Activated CD8-positive, alpha-beta memory T cell treated with anti-CD3 and anti-CD28 coated beads, Interleukin-2, amount 50 U/mL, for 4 hours (primary cell): ENCODE results near the gene ZNF490.
"Not testable (repeated sequence)": the region's sequence is repeated elsewhere in the genome, so short reads cannot be mapped to it uniquely, and the experiment has no call there.

ENCODE experiments used
- DNase-seq: peaks from one replicate; pipeline ENCODE4 v3.0.0-alpha.2; 2020

The ZNF490 gene

DNA sequence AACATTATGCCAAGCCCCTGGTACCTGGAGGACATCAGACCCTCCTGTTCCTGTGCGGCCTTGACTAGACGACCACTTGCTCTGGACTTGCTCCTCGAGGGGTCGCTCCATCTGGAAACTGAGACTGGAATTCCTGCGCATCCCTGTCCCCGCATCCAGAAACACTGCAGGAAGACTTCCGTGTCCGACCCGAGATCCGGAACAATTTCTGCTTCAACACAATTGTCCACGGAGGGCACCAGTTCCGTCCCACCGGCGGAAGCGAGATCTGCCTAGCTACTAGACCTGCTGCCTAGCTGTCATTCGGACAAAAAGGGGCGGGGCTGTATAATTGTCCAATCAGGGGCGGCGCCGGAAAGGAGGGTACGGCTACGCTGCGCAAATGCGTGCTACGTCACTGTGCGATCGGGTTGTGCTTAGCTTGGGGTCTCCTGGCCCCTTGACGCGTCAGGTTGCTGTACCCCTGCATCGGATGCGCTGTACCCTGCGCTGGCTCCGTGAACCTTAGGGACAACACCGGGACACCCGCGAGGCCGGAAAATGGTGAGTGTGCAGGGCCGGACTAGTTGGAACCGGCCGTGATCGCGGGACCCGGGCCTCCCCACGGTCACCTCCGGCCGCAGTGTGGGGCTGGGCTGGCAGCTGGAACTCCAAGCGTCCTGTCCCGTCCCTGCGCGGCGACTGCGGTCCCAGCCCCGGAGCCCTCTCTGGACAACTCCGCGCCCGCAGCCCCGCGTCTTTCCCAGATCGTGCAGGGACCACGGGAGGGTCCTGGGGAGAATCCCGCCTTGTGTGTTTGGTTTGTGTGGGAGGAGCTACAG is at the start of gene ZNF490, which contains the start of gene ZNF791:
Gene ZNF490, minus strand, starts transcription at position 274 of the 821 bp plus-strand sequence. Its CDS starts 133 bp downstream, at position 141.
Gene ZNF791, plus strand, starts transcription at position 381 of the 821 bp plus-strand sequence. Its CDS starts 160 bp downstream, at position 541.
- DNase-seq, result peak; percentile 96

DNA sequence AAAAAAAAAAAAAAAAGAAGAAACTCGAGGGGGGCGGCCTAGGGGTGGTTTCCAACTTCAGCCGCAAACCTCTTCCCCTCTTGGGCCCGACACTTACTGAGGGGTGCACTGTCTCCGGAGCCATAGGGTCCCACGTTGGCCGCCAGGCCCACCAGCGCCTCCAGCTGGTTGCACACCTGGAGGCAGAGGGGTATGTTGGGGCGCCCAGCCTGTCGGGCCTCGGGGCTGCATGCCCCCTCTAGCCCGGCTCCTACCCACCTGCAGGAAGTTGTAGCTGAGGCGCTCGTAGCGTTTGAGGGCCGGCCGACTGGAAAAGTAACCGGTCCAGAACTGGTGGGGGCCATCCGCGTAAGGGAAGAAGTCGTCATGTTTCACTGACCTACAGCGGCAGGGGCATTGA is 47.4 kb upstream of the ZNF490 start:
- DNase-seq, result no peak

DNA sequence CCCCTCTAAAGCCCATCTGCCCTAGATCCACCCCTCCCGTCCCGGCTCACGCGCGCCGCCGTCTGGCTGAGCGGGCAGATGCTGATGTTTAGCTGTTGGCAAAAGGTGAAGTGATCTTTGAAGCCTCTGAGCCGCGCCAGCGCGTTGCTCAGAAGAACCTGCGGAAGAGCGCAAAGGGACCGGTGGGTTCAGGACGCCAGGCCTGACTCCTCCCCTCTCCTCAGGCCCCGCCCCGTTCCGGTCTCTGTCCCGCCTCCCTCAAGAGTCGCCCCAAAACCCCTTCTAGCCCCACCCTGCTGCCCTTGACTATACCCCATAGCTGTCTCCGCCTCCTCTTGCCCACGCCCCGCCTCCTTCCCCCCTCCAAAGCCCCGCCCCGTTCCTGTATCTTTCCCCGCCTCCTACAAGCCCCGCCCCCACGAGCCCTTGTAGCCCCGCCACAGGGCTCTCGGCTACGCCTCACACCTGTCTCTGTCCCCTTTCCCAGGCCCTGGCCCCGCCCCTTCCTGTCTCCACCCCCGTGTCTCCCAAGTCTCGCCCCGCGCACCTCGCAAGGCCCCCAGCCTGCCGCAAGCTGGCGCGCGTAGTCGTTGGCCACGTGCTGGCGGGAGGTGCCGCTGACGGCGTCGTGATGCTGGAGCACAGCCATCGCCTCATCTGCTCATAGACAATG is 46.4 kb upstream of the ZNF490 start:
- DNase-seq, result no peak

DNA sequence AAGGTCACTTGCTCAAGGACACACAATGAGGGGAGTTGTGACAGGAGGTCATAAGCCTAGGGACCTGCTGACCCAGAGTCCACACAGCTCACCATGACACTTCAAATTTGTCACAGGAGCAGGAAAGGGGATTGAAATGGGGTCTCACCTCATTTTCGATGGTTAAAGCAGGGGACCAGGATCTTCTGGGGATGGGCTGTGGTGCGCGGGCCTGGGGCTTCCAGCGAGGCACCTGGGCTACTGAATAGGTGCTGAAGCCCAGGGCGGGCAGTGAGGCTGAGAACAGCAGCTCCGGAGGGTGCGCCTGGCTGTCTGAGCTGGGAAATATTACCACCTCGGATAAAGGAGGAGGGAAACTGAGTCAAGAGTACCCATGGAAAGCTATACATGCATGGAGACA is 44.9 kb upstream of the ZNF490 start:
- no peak for DNase-seq

DNA sequence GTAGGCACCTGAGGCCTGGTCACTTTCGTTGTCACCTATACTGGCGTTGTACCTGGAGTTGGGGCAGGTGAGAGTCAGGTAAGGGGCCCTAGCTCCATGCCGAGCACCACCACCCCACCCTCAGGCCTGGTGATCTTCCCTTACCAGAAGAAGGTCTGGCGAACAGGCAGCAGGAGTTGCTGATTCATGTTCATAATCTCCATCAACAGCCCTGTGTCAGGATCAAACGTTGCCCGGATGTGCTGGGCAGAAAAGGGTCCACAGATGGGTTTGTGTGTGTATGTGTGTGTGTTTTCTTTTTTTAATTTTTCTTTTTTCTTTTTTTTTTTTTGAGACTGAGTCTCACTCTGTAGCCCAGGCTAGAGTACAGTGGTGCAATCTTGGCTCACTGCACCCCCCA is 41.6 kb upstream of the ZNF490 start:
- DNase-seq, result no peak

DNA sequence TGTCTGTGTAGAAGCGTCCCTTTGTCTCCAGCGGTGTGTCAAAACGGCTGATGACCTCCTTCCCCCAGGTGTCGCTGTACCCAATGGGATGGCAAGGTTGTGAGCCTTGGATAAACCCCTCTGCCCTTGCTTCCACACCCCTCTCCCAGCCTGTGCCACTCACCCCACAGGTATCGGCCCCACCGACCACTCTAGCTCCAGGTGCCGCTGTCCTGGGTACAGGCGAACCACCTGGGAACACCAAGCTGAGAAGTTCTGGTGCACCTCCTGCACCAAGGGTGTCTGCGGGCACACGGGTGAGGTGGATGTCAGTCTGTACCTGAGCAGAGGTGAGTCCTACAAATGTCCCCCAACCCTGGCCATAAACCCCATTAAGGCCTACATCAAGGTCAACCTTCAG is 39.3 kb upstream of the ZNF490 start:
- no peak for DNase-seq

DNA sequence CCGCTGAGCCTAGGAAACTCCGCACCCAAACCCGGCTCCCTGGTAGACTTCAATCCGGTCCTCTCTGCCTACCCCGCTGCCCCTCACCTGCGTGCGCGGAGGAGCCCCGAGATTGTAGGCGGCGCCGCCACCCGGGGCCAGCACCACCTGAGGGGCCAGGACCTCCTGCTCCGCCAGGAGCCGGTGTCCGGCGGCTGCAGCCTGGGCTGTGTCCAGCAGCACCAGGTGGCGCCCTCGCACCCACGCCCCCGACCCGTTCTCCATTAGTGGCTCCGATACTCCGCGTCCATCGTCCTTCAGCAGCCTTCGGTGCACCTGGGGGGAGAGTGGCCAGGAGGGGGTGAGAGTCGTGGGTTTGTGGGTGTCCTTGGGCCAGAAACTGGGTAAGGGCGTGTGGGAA is 37.5 kb upstream of the ZNF490 start:
- DNase-seq, result no peak

DNA sequence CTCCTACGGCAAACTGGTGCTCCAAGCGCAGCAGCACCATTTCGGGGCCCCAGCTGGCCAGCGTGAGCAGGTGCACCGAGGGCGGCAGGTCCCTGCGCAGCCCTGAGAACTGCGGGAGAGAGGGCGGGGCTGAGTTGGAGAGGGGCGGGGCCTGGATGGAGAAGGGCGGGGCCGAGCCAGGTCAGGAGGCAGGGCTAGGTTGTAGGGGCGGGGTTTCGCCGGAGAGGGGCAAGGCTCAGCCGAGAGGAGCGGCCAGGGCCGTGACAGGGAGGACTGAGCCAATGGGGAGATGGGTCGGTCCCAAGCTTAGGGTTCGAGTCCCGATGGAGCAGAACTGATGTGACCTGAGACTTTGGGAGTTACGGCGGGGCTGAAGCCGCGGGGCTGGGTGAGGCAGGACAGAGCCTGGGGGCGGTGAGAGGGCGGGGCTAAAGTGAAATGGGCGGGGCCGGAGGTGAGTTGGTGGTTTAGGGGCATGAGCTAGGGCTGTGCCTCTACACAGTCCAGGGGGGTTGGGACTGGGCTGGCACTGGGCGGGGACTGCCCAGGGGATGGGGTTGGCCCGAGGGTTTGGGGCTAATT is 37.0 kb upstream of the ZNF490 start:
- no peak for DNase-seq

DNA sequence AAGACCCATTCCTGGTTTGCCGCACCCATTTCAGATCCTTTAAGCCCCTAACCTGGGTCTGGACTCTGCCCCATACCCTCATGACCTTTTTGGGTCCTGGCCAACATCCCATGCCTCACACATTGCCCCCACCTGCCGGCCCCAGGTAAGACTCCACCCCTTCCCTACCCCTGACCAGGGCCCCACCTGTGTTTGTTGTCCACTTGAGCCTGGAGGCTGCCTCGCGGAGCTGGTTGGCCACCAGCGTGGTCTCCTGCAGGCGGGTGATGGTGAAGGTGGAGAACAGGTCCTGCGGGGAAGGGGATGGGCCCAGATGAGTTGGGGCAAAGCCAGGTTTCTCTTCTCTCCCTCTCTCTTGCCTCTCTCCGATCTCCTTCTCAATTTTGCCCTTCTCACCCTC is 36.4 kb upstream of the ZNF490 start:
- no peak for DNase-seq

DNA sequence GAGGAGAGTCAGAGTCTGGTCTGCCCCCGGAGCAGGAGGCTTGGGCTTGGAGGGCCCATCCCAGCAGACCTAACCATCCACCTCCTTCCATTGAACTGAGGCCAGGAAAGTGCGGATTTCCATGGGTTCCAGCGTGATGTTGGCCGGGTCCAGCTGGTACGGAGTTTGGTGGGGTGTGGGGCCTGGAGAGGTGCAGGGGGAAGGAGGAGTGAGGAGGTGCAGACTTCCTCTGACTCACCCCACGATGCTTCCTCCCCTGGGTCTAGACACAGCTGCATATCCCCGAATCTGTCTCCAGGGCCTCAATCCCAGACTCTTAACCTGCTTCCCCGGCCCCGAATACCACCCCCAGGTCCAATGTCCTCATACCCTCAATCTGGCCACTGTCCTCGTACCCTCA is 35.9 kb upstream of the ZNF490 start:
- no peak for DNase-seq

DNA sequence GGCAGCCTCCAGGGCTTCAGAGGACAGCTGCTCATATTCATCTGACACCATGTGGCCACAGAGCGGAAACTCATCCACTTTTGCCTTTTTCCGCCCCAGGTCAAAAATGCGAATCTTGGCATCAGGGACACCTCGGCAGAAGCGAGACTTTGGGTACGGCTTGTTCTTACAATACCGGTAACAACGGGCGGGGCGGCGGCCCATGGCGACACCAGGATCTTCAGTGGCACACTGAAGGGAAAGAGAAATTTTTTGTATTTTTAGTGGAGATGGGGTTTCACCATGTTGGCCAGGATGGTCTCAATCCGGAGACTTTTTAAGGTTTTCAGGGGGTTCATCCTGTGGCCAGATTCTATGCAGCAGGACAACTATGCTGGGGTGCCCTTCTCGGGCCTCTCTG is 33.1 kb upstream of the ZNF490 start:
- DNase-seq, result not testable (repeated sequence)

DNA sequence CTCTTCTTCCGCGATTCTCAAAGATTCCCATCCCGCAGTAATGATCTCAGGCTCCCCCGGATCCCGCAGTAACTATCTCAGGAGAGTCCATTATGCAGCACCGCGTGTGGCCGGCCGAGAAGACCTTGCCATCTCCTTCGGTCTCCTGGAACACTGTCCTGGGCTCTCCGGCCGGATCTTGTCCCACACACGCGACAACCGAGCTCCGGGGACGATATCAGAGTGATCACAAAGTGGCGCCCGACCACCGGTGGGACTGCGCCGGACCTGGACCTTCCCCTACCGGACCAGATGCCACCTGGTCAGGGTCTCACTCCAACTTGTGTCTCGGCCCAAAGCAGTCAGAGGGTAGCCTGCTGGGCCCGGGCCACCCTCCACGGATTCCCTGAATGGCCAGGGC is 31.9 kb upstream of the ZNF490 start:
- DNase-seq, result no peak

DNA sequence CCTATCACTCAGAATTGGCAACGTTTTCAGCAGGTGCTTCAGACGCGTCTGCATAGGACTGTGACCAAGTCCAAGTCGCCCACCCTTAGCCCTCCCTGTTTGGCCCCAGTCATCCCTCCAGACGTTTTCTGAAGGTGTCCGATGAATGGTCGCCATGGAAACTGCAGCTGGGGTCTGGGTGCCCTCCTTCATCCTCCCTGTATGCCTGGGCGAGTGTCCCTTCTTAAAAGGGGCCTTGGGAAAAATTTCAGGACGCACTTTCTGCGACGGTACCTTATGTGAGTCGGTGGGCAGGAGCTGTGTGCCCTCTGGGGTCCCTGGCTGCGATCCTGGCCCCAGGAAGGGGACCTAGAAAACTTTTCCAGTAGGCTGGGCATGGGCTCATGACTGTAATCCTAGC is 30.8 kb upstream of the ZNF490 start:
- no peak for DNase-seq

DNA sequence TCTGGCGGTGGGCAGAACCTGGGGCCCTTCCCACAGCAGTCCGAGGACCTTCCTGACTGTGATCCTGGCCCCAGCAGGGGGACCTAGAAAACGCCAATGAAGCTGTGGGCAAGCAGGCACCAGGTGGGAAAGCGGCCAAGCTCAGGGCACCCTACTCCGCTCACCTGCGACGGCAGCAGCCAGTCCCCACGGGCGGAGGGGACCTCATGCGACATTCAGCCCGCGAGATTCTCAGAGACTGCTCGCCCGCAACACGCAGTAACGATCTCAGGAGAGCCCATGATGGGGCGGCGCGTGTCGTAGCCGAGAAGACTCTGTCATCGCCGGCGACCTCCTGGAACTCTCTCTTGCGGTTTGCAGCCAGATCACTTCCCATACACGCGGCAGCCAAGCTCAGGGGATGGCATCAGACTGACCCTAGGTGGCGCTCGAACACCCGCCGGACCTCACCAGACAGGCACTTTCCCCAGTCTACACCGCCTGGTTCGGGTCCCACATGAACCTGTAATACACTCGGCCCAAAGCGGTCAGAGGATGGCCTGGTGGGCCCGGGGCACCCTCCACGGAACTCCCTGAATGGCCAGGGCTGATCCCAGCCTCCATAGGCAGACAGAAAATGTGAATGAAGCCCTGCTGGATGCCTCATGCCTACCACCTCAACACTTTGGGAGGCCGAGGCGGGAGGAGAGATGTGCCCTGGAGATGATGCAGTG is 29.4 kb upstream of the ZNF490 start:
- peak; percentile 86 for DNase-seq

DNA sequence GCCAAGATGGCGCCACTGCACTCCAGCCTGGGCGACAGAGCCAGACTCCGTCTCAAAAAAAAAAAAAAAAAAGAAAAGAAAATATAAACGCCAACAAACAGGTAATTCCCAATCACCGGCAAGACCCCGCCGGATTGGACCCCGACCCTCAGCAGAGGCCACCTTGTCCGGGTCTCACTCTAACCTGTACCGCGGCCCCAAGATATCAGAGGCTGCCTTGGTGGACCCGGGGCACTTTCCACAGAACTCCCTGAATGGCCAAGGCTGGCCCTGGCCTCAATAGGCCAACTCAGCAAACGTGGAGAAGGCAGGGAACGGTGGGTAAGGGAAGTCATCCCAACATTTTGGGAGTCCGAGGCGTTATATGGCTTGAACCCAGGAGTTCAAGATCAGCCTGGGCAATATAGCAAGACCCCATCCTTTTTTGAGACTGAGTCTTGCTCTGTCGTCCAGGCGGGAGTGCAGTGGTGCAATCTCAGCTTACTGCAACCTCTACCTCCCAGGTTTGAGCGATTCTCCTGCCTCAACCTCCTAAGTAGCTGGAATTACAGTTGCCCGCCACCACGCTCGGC is 28.1 kb upstream of the ZNF490 start:
- no peak for DNase-seq

DNA sequence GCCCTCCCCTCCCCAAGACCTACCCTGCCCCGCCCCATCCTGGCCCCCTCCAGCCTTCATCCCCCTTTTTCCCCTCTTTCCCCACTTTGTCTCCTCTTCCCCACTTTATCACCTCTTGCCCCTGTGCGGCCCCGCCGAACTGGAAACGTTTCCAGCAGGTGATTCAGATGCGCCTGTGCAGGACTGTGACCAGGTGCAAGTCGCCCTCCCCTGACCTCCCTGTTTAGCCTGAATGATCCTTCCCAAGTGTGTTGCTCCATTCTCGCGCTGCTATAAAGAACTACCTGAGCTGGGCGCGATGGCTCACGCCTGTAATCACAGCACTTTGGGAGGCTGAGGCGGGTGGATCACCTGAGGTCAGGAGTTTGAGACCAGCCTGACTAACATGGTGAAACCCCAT is 26.0 kb upstream of the ZNF490 start:
- no peak for DNase-seq

DNA sequence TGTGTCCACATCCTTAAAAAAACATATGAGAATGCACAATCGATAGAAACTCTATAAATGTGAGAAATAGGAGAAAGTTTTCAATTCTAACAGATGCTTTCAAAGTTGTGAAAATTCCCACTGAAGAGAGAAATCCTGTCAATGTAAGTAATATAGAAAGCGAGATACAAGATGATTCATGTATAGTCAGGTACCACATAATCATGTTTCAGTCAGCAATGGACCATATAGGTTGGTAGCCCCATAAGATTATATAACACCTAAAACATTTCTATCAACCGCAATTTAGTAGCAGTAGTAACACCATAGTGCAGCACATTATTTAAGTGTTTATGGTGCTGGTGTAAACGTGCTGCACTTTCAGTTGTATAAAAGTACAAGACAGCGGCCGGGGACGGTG is 18.6 kb upstream of the ZNF490 start:
- DNase-seq, result no peak

DNA sequence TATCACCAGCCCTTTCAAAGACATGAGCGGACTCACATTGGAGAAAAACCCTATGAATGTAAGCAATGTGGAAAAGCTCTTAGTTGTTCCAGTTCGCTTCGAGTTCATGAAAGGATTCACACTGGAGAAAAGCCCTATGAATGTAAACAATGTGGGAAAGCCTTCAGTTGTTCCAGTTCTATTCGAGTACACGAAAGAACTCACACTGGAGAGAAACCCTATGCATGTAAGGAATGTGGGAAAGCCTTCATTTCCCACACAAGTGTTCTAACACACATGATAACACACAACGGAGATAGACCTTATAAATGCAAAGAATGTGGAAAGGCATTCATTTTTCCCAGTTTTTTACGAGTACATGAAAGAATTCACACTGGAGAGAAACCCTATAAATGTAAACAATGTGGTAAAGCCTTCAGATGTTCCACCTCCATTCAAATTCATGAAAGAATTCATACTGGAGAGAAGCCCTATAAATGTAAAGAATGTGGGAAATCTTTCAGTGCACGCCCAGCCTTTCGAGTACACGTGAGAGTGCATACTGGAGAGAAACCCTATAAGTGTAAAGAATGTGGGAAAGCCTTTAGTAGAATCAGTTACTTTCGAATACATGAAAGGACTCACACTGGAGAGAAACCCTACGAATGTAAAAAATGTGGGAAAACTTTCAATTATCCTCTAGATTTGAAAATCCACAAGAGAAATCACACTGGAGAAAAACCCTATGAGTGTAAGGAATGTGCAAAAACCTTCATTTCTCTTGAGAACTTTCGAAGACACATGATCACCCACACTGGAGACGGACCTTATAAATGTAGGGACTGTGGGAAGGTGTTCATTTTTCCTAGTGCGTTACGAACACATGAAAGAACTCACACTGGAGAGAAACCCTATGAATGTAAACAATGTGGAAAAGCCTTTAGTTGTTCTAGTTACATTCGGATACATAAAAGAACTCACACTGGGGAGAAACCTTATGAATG is 17.7 kb upstream of the ZNF490 start:
- no peak for DNase-seq

DNA sequence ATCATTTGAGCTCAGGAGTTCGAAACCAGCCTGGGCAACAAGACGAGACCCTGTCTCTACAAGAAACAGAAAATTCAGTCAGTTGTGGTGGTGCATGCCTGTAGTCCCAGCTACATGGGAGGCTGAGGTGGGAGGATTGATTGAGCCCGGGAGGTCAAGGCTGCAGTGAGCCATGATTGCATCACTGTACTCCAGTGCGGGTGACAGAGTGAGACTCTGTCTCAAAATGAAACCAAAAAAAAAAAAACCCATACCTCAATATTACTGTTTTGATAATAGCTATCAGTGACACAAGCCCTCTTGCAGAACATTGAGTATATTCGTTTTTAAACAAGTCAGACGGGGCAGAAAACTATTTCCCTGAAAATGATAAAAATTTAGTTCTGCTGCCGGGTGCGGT is 16.3 kb upstream of the ZNF490 start:
- DNase-seq, result no peak

DNA sequence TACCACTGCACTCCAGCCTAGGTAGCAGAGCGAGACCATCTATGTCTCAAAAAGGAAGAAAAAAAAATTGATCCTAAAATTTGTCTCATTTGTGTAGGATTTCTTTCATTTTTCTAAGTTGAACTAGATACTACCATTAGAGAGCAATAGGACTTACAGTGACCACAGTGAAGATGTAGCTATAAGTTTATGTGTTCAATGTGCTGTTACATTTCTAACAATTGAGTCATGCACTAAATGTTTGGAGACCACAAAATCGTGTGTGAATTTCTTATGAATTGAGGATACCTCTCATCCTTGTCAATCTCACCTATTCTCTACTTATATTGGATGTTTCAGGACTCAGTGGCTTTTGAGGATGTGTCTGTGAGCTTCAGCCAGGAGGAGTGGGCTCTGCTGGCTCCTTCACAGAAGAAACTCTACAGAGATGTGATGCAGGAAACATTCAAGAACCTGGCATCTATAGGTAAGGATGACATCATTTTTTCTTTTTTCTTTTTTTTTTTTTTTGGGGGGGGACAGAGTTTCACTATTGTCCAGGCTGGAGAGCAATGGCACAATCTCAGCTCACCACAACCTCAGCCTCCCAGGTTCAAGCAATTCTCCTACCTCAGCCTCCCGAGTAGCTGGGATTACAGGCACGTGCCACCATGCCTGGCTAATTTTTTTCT is 12.9 kb upstream of the ZNF490 start:
- no peak for DNase-seq
